Activated CD8-positive, alpha-beta T cell treated with anti-CD3 and anti-CD28 coated beads for 36 hours (primary cell): Measurements from ENCODE around the gene ZNF354B. TPM values are rescaled to one million over a fixed set of nuclear protein-coding genes. Genes with fewer than 3 reads are reported as not detected.

Experiments used
- ATAC-seq: fragments of 200-7000 bp; cut with Tn5 transposase; one replicate; pipeline ENCODE4 v1.10.0; 2021; ENCODE audit warnings: mild to moderate bottlenecking, moderate library complexity
- CTCF ChIA-PET: fragments of 350-600 bp; sonication (Branson Sonifier 250); formaldehyde crosslinking; loops from one replicate; lab custom pipeline; 2021; ENCODE audit warnings: antibody characterized with exemption; lab: Charles Lee
- POLR2A ChIA-PET: fragments of 350-600 bp; sonication (Branson Sonifier 250); formaldehyde crosslinking; loops from one replicate; lab custom pipeline; 2021; ENCODE audit warnings: antibody characterized with exemption; lab: Charles Lee
- DNase-seq: peaks from one replicate; pipeline ENCODE4 v3.0.0-alpha.2; 2020
- H3K27ac Mint-ChIP-seq: one replicate; pipeline ENCODE4 v1.8.0; 2021; ENCODE audit warnings: mild to moderate bottlenecking, mixed read lengths
- H3K27me3 Mint-ChIP-seq: one replicate; pipeline ENCODE4 v1.8.0; 2021; ENCODE audit warnings: mixed read lengths
- H3K36me3 Mint-ChIP-seq: one replicate; pipeline ENCODE4 v1.8.0; 2021; ENCODE audit warnings: low read depth, mixed read lengths
- H3K4me1 Mint-ChIP-seq: one replicate; pipeline ENCODE4 v1.8.0; 2021; ENCODE audit warnings: low read depth, mixed read lengths
- H3K4me3 Mint-ChIP-seq: one replicate; pipeline ENCODE4 v1.8.0; 2021; ENCODE audit warnings: mild to moderate bottlenecking, moderate library complexity, mixed read lengths
- H3K9me3 Mint-ChIP-seq: one replicate; pipeline ENCODE4 v1.8.0; 2021; ENCODE audit warnings: mixed read lengths
- CTCF ChIP-seq: fragments of 200-600 bp; IDR thresholded peaks from one replicate; pipeline ENCODE4 v1.8.0; 2022; ENCODE audit warnings: antibody characterized with exemption, mild to moderate bottlenecking
- intact Hi-C: fragments of 100-400 bp; cut with micrococcal nuclease; formaldehyde crosslinking; loops from one replicate; pipeline ENCODE4 v1.10.0; 2022
- total RNA-seq, 2 experiments: library from RNA; stranded (reverse); gene quantifications; one replicate each; pipeline ENCODE4 v1.2.3, GENCODE V29; 2021

ZNF354B gene
- total RNA-seq, 2 experiments from 2014 or later, result 7.1 to 8.4 TPM

- ChIA-PET POLR2A (no interaction called here), CTCF (no interaction called here)
- DNase-seq (no peak), ATAC-seq (no peak)
- TF ChIP-seq CTCF, result no peak
- H3K4me1 Mint-ChIP-seq, result no peaks in the 10 kb centered on the region
- no peak overlapping the region for H3K27ac Mint-ChIP-seq
- intact Hi-C loops, result no loop called here
- peaks cover 79% of the 10 kb centered on the region for H3K9me3 Mint-ChIP-seq
- no peaks in the 10 kb centered on the region for H3K27me3 Mint-ChIP-seq
- peaks cover 72% of the 10 kb centered on the region for H3K36me3 Mint-ChIP-seq
- no peak overlapping the region for H3K4me3 Mint-ChIP-seq
These were observed 72.3 kb downstream of the ZNF354B start for GRCh38 chr5:178931846-178932760.

Other genes with a start within 250 kb of the ZNF354B start
- gene CLK4, start 232.9 kb upstream of the ZNF354B start, total RNA-seq, result 10 to 100 TPM; 21.1 to 24.2 TPM
- 10 to 100 TPM; 11.4 to 12.8 TPM for gene ZNF354A, start 129.3 kb upstream of the ZNF354B start, total RNA-seq
- under 1 TPM; 0.36 to 0.69 TPM for gene ZFP2, start 36.0 kb downstream of the ZNF354B start, total RNA-seq
- gene ZNF454, start 81.2 kb downstream of the ZNF354B start, total RNA-seq, result not detected
- gene GRM6, start 135.4 kb downstream of the ZNF354B start, total RNA-seq, result not detected
- 1 to 10 TPM; 2.3 to 2.6 TPM for gene ZNF879, start 163.9 kb downstream of the ZNF354B start, total RNA-seq
- 1 to 10 TPM; 7.0 to 7.4 TPM for gene ZNF354C, start 200.4 kb downstream of the ZNF354B start, total RNA-seq